Measurements from ENCODE around the gene LRRC3B. TPM values are rescaled to one million over a fixed set of nuclear protein-coding genes. Genes with fewer than 3 reads are reported as not detected.
"Not testable (repeated sequence)": the region's sequence is repeated elsewhere in the genome, so short reads cannot be mapped to it uniquely, and the experiment has no call there.

Gene LRRC3B
- total RNA-seq, 4 donors from 2014 or later = 0.30 TPM; not detected in 3

DNA sequence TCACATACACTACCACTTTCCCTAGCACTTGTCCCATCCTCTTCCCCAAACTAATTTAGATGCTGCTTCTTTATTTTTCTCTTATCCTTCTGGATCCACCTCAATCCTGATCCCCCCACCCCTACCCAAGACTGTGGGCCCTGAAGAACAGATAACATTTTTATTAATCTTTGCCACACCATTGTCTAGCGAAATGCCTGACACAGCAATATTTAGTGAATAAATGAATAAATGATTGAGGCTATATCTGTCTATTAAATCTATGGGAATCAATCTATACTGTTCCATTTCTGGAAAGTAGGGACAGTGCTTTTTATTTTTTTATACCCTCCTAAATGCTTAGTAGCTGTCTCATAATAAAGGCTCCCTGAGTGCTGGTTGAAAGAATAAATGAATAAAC, 32.9 kb upstream of the LRRC3B start:
- WGBS, 2 donors = 50 to 96% methylated on average over 1 of the region's 1 CpG
- Histone ChIP-seq H3K4me3 (no peak overlapping the region), H3K36me3 (no peaks in the 10 kb centered on the region), H3K27me3 (no peaks in the 10 kb centered on the region), H3K4me1 (no peaks in the 10 kb centered on the region), H3K27ac (no peak overlapping the region), H3K9me3 (no peaks in the 10 kb centered on the region)
- no peak for DNase-seq (ENCODE audit: low spot score in 2 of 2)
- TF ChIP-seq EP300 (IDR thresholded peaks at IDR 0.05) (no peak), POLR2A (IDR thresholded peaks at IDR 0.05) (no peak)
- TF ChIP-seq, protein P1, sequence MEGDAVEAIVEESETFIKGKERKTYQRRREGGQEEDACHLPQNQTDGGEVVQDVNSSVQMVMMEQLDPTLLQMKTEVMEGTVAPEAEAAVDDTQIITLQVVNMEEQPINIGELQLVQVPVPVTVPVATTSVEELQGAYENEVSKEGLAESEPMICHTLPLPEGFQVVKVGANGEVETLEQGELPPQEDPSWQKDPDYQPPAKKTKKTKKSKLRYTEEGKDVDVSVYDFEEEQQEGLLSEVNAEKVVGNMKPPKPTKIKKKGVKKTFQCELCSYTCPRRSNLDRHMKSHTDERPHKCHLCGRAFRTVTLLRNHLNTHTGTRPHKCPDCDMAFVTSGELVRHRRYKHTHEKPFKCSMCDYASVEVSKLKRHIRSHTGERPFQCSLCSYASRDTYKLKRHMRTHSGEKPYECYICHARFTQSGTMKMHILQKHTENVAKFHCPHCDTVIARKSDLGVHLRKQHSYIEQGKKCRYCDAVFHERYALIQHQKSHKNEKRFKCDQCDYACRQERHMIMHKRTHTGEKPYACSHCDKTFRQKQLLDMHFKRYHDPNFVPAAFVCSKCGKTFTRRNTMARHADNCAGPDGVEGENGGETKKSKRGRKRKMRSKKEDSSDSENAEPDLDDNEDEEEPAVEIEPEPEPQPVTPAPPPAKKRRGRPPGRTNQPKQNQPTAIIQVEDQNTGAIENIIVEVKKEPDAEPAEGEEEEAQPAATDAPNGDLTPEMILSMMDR (IDR thresholded peaks at IDR 0.05) = no peak

DNA sequence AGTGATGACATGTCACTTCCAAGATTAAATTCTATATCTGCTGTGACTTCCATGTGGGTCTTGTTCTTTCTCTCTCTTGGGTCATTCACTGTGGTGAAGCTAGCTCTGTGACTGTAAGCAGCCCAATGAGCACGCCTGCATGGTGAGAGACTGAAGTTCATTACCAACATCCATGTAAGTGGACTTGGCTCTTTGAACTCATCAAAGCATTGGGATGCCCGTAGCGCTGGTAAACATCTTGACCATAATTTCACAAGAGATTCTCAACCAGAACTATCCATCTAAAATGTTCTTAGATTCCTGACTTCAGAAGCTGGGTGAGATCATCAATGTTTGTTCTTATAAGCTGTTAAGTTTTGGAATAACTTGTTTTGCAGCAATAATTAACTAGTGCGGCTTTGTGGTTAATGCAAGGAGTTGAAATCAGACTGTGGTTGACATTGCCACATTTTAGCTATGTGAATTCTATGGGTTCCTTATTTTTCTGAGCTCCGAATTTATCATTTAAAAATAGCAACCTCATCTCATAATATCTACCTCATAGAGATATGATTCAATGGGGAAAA, 31.6 kb upstream of the LRRC3B start:
- WGBS, 2 donors = 91 to 96% methylated on average over 5 of the region's 5 CpGs
- H3K27me3 ChIP-seq = no peaks in the 10 kb centered on the region
- TF ChIP-seq POLR2A (IDR thresholded peaks at IDR 0.05) (no peak), EP300 (IDR thresholded peaks at IDR 0.05) (no peak)
- TF ChIP-seq, protein P1 (IDR thresholded peaks at IDR 0.05) = no peak
- H3K9me3 ChIP-seq = no peaks in the 10 kb centered on the region
- H3K4me3 ChIP-seq = no peak overlapping the region
- H3K27ac ChIP-seq = no peak overlapping the region
- H3K4me1 ChIP-seq = no peaks in the 10 kb centered on the region
- DNase-seq (ENCODE audit: low spot score in 2 of 2) = no peak
- no peaks in the 10 kb centered on the region for H3K36me3 ChIP-seq

DNA sequence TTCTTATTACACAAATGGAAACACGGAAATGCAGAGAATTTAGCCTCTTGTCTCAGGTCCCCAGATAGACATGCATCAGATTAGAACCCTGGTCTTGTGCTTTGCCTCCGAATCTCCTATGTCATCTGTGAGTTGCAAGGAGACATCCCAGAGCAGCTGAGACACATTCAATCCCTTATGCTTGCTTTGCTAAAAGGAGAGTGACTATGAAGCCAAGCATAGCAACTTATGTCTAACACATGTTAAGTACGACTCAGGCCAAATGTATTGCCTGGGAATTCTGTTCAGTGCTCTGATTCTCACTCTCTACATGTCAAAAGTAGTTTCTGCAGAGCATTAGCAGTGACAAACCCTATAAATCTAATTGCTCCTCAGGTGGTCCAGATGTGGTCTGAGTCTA, 30.6 kb upstream of the LRRC3B start:
- no peak for DNase-seq (ENCODE audit: low spot score in 2 of 2)
- Histone ChIP-seq H3K27me3 (no peaks in the 10 kb centered on the region), H3K4me3 (no peak overlapping the region), H3K27ac (no peak overlapping the region), H3K9me3 (no peaks in the 10 kb centered on the region), H3K36me3 (no peaks in the 10 kb centered on the region), H3K4me1 (no peaks in the 10 kb centered on the region)
- TF ChIP-seq EP300 (IDR thresholded peaks at IDR 0.05) (no peak), POLR2A (IDR thresholded peaks at IDR 0.05) (no peak)
- TF ChIP-seq, protein P1 (IDR thresholded peaks at IDR 0.05) = no peak
- 63 to 70% methylated on average over 3 of the region's 3 CpGs for WGBS, 2 donors

DNA sequence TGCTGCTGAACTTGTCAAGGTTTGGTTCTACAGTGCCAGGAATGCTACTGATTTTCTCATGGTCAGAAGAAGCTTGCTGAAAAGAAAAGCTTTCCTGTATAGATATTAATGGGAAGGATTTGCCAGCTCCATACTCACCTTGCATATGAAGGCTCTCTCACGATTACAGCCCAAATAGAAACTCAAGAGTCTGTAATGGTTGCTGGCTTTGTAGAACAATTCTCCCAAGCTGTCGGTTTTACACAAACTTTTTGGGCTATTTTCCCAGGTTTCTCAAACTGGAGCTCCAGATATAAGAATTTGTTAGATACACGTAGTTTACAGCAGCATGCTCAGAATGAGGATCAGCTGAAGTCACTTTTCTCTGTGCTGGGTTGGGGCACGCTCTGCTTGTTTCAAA, 30.1 kb upstream of the LRRC3B start:
- no peaks in the 10 kb centered on the region for H3K4me1 ChIP-seq
- H3K27me3 ChIP-seq = no peaks in the 10 kb centered on the region
- DNase-seq (ENCODE audit: low spot score in 2 of 2) = no peak
- H3K4me3 ChIP-seq = no peak overlapping the region
- no peaks in the 10 kb centered on the region for H3K36me3 ChIP-seq
- H3K9me3 ChIP-seq = no peaks in the 10 kb centered on the region
- TF ChIP-seq POLR2A (IDR thresholded peaks at IDR 0.05) (no peak), EP300 (IDR thresholded peaks at IDR 0.05) (no peak)
- TF ChIP-seq, protein P1 (IDR thresholded peaks at IDR 0.05) = no peak
- H3K27ac ChIP-seq = no peak overlapping the region
- 56 to 83% methylated on average over 4 of the region's 4 CpGs for WGBS, 2 donors

DNA sequence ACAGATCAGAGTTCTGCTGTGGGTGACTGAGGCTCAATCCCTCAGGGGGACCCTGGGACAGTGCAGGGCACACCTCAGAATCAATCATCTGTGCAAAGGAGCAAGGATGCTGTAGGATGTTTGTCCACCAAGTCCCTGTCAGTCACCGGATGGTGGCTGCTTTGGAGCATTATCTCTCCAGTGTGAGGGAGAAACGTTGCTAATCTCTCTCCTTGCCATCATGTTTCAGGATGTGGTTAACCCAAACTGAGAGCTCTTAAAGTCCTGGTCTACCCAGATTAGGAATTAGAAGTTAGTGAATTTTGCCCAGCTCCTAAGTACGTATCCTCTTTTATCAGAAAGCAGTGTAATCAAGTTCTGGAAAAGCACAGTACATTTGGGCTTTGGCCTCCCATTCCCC, 26.2 kb upstream of the LRRC3B start:
- no peaks in the 10 kb centered on the region for H3K27me3 ChIP-seq
- H3K36me3 ChIP-seq = no peaks in the 10 kb centered on the region
- H3K27ac ChIP-seq = no peak overlapping the region
- DNase-seq (ENCODE audit: low spot score in 2 of 2) = no peak
- WGBS, 2 donors = 65 to 67% methylated on average over 3 of the region's 3 CpGs
- H3K4me1 ChIP-seq = no peaks in the 10 kb centered on the region
- no peaks in the 10 kb centered on the region for H3K9me3 ChIP-seq
- H3K4me3 ChIP-seq = no peak overlapping the region
- TF ChIP-seq POLR2A (IDR thresholded peaks at IDR 0.05) (no peak), EP300 (IDR thresholded peaks at IDR 0.05) (no peak)
- TF ChIP-seq, protein P1 (IDR thresholded peaks at IDR 0.05) = no peak

DNA sequence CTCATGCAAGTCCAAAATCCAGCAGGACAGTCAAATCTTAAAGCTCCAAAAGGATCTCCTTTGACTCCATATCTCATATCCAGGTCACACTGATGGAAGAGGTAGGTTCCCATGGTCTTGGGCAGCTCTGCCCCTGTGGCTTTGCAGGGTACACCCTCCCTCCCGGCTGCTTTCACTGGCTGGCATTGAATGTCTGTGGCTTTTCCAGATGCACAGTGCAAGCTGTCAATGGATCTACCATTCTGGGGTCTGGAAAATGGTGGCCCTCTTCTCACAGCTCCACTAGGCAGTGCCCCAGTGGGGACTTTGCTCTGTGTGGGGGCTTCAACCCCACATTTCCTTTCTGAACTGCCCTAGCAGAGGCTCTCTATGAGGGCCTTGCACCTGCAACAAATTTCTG, 19.3 kb upstream of the LRRC3B start:
- not testable (repeated sequence) for H3K36me3 ChIP-seq; DNase-seq (ENCODE audit: low spot score in 2 of 2); H3K4me1 ChIP-seq; H3K27ac ChIP-seq; H3K27me3 ChIP-seq; H3K4me3 ChIP-seq
- H3K9me3 ChIP-seq = peaks cover 0 to 16% (median 0%) of the 10 kb centered on the region in 4 donors
- WGBS, 2 donors = 71 to 100% methylated on average over 1 of the region's 1 CpG

DNA sequence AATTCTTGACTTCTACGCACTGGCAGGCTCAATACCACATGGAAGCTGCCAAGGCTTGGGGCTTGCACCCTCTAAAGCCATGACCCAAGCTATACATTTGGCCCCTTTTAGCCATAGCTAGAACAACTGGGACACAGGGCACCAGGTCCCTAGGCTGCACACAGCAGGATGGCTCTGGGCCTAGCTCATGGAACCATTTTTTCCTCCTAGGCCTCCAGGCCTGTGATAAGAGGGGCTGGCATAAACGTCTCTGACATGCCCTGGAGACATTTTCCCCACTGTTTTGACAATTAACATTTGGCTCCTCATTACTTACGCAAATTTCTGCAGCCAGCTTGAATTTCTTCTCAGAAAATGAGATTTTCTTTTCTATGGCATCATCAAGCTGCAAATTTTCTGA, 18.8 kb upstream of the LRRC3B start:
- H3K4me3 ChIP-seq; H3K4me1 ChIP-seq; DNase-seq (ENCODE audit: low spot score in 2 of 2); H3K27me3 ChIP-seq; H3K36me3 ChIP-seq; H3K27ac ChIP-seq: not testable (repeated sequence)
- 42 to 47% methylated on average over 3 of the region's 3 CpGs for WGBS, 2 donors
- peaks cover 0 to 16% (median 0%) of the 10 kb centered on the region in 4 donors for H3K9me3 ChIP-seq
